Esophagus muscularis mucosa (tissue), 4 donors: Measurements from ENCODE around the gene OR10C1. TPM values are rescaled to one million over a fixed set of nuclear protein-coding genes. Genes with fewer than 3 reads are reported as not detected.
"Not testable (repeated sequence)": the region's sequence is repeated elsewhere in the genome, so short reads cannot be mapped to it uniquely, and the experiment has no call there.

Experiments
- DNase-seq: peaks from one replicate; pipeline ENCODE4 v3.0.0-alpha.2; 2017; ENCODE audit errors: extremely low spot score
- H3K27ac ChIP-seq, 4 donors: fragments of 200-600 bp; sonication (generic); replicated peaks in 1 of 4; 1 replicate in 3 of 4; 2 replicates in 1 of 4; pipeline ENCODE4 v1.5.1; 2016 to 2019; ENCODE audit warnings: mild to moderate bottlenecking in 1 of 4
- H3K27me3 ChIP-seq, 4 donors: fragments of 200-600 bp; sonication (generic); one replicate each; pipeline versions ENCODE4 v1.5.1 to v1.6.0; 2016 to 2019
- H3K36me3 ChIP-seq, 4 donors: fragments of 200-600 bp; sonication (generic); one replicate each; pipeline ENCODE4 v1.5.1; 2016 to 2019
- H3K4me1 ChIP-seq, 4 donors: fragments of 200-600 bp; sonication (generic); one replicate each; pipeline ENCODE4 v1.5.1; 2016 to 2019
- H3K4me3 ChIP-seq, 4 donors: fragments of 200-600 bp; sonication (generic); 1 replicate in 2 of 4; 2 replicates in 2 of 4; pipeline ENCODE4 v1.5.1; 2016 to 2019; ENCODE audit warnings: mild to moderate bottlenecking in 4 of 4, moderate library complexity in 1 of 4
- H3K9me3 ChIP-seq, 4 donors: fragments of 200-600 bp; sonication (generic); 1 replicate in 3 of 4; 2 replicates in 1 of 4; pipeline ENCODE4 v1.5.1; 2016 to 2019
- CTCF ChIP-seq, 3 experiments: fragments of 200-600 bp in 2 of 3; fragments of 450-650 bp in 1 of 3; sonication (generic) in 2 of 3; IDR thresholded peaks; one replicate each; pipeline ENCODE4 v1.5.1; 2017 to 2019; ENCODE audit warnings: antibody characterized with exemption in 3 of 3, mild to moderate bottlenecking in 2 of 3, moderate library complexity in 1 of 3
- EP300 ChIP-seq: sonication (generic); formaldehyde crosslinking; IDR thresholded peaks from one replicate; pipeline ENCODE4 v1.6.1; 2017; ENCODE audit warnings: antibody characterized with exemption
- POLR2A ChIP-seq: fragments of 450-650 bp; IDR thresholded peaks from one replicate; pipeline ENCODE4 v1.6.1; 2017; ENCODE audit warnings: antibody characterized with exemption, moderate library complexity, mild to moderate bottlenecking, low read depth
- POLR2AphosphoS5 ChIP-seq, 2 donors: sonication (generic); formaldehyde crosslinking; IDR thresholded peaks; one replicate each; pipeline ENCODE4 v1.6.1; 2017; ENCODE audit warnings: antibody characterized with exemption in 2 of 2
- WGBS: methylation state at CpG from one replicate; pipeline ENCODE4 v1.1.5; 2018; 5-methylcytosine and 5-hydroxymethylcytosine counted together
- intact Hi-C: fragments of 100-400 bp; cut with DNase I; formaldehyde crosslinking; loops from one replicate; pipeline ENCODE4 v1.15.1; 2023
- total RNA-seq, 4 donors: library from RNA; depleted of rRNA; stranded (reverse); fragments of >200 nt; gene quantifications; one replicate each; pipeline versions ENCODE4 v1.1.0 to v1.2.1, GENCODE V29; 2016

OR10C1 gene
- total RNA-seq, 4 donors from 2014 or later = not detected

- no peak for TF ChIP-seq EP300
- no peak for TF ChIP-seq CTCF (IDR thresholded peaks at IDR 0.05)
- TF ChIP-seq POLR2A = no peak
- no peak for TF ChIP-seq POLR2AphosphoS5 (IDR thresholded peaks at IDR 0.05)
- 84% methylated on average over 1 of the region's 1 CpG for WGBS
- no peaks in the 10 kb centered on the region for H3K36me3 ChIP-seq
- no peak for DNase-seq
- H3K27me3 ChIP-seq = peaks cover 0 to 11% (median 0%) of the 10 kb centered on the region in 4 donors
- intact Hi-C loops = no loop called here
- no peaks in the 10 kb centered on the region for H3K4me1 ChIP-seq
- no peaks in the 10 kb centered on the region for H3K9me3 ChIP-seq
- no peak overlapping the region for H3K27ac ChIP-seq
- H3K4me3 ChIP-seq = no peak overlapping the region
These were observed 3.6 kb downstream of the OR10C1 start for GRCh38 chr6:29442719-29443118.

- H3K36me3 ChIP-seq, H3K4me3 ChIP-seq, H3K4me1 ChIP-seq, DNase-seq, H3K9me3 ChIP-seq, H3K27ac ChIP-seq, intact Hi-C loops: not testable (repeated sequence)
- WGBS = 75% methylated on average over 1 of the region's 1 CpG
- peaks cover 0 to 11% (median 0%) of the 10 kb centered on the region in 4 donors for H3K27me3 ChIP-seq
These were observed 4.9 kb downstream of the OR10C1 start for GRCh38 chr6:29444031-29444430.

- 93% methylated on average over 1 of the region's 1 CpG for WGBS
- no peaks in the 10 kb centered on the region for H3K36me3 ChIP-seq
- TF ChIP-seq CTCF (IDR thresholded peaks at IDR 0.05) (no peak), POLR2A (no peak), POLR2AphosphoS5 (IDR thresholded peaks at IDR 0.05) (no peak), EP300 (no peak)
- H3K4me1 ChIP-seq = no peaks in the 10 kb centered on the region
- no peaks in the 10 kb centered on the region for H3K9me3 ChIP-seq
- H3K27ac ChIP-seq = no peak overlapping the region
- H3K4me3 ChIP-seq = no peak overlapping the region
- no peaks in the 10 kb centered on the region for H3K27me3 ChIP-seq
- intact Hi-C loops = no loop called here
- DNase-seq = no peak
These were observed 8.6 kb downstream of the OR10C1 start for GRCh38 chr6:29447670-29448069.

GRCh38 chr6:29451471-29452193, 12.5 kb downstream of the OR10C1 start:
- no peaks in the 10 kb centered on the region for H3K36me3 ChIP-seq
- H3K27me3 ChIP-seq = no peaks in the 10 kb centered on the region
- H3K27ac ChIP-seq = no peak overlapping the region
- TF ChIP-seq POLR2A = no peak
- TF ChIP-seq EP300 = no peak
- TF ChIP-seq POLR2AphosphoS5 (IDR thresholded peaks at IDR 0.05) = no peak
- TF ChIP-seq CTCF (IDR thresholded peaks at IDR 0.05) = no peak
- WGBS = 72% methylated on average over 3 of the region's 3 CpGs
- H3K9me3 ChIP-seq = no peaks in the 10 kb centered on the region
- intact Hi-C loops = no loop called here
- H3K4me3 ChIP-seq = no peak overlapping the region
- DNase-seq = no peak
- no peaks in the 10 kb centered on the region for H3K4me1 ChIP-seq

GRCh38 chr6:29456971-29457370, 17.9 kb downstream of the OR10C1 start, which contains the start of the genes OR11A1 and OR2H1:
OR11A1 (minus strand) TSS chr6:29457071; CDS start chr6:29427641, 29,430 bp downstream.
OR2H1 (plus strand) TSS chr6:29457155; CDS start chr6:29461770, 4,615 bp downstream.
- H3K27ac ChIP-seq = no peak within 1 kb of the TSS
- H3K27me3 ChIP-seq = peaks cover 0 to 5% (median 0%) of the 10 kb centered on the region in 4 donors
- intact Hi-C loops = no loop called here
- WGBS = 58% methylated on average over 2 of the region's 2 CpGs
- H3K4me3 ChIP-seq = no peak within 1 kb of the TSS
- DNase-seq = no peak
- no peaks in the 10 kb centered on the region for H3K36me3 ChIP-seq
- H3K9me3 ChIP-seq = no peaks in the 10 kb centered on the region
- no peaks in the 10 kb centered on the region for H3K4me1 ChIP-seq
- TF ChIP-seq CTCF (IDR thresholded peaks at IDR 0.05) (no peak), POLR2AphosphoS5 (IDR thresholded peaks at IDR 0.05) (no peak), POLR2A (no peak), EP300 (no peak)
